Measurements from ENCODE around the gene SLC25A1.

- TF ChIP-seq CEBPB (IDR thresholded peaks at IDR 0.05; ENCODE audit: low read depth, low read length): no peak
- TF ChIP-seq CTCF (conservative IDR thresholded peaks at IDR 0.05; ENCODE audit: low read depth, low read length): no peak
- TF ChIP-seq BHLHE40 (IDR thresholded peaks at IDR 0.05; ENCODE audit: low read depth, low read length): no peak
- no peak for TF ChIP-seq RFX5 (IDR thresholded peaks at IDR 0.05; ENCODE audit: low read depth, low read length)
- no peak for TF ChIP-seq USF2 (IDR thresholded peaks at IDR 0.05; ENCODE audit: low read depth, low read length)
- TF ChIP-seq POLR2A (IDR thresholded peaks at IDR 0.05; ENCODE audit: low read depth, low read length): no peak
- TF ChIP-seq SMC3 (IDR thresholded peaks at IDR 0.05; ENCODE audit: low read depth, low read length): no peak
- TF ChIP-seq RCOR1 (IDR thresholded peaks at IDR 0.05; ENCODE audit: insufficient replicate concordance, low read length): no peak
- TF ChIP-seq, protein P1, sequence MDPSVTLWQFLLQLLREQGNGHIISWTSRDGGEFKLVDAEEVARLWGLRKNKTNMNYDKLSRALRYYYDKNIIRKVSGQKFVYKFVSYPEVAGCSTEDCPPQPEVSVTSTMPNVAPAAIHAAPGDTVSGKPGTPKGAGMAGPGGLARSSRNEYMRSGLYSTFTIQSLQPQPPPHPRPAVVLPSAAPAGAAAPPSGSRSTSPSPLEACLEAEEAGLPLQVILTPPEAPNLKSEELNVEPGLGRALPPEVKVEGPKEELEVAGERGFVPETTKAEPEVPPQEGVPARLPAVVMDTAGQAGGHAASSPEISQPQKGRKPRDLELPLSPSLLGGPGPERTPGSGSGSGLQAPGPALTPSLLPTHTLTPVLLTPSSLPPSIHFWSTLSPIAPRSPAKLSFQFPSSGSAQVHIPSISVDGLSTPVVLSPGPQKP (IDR thresholded peaks at IDR 0.05; ENCODE audit: borderline replicate concordance, low read depth, low read length): no peak
Observed at GRCh38 chr22:19151329-19152191, 27.0 kb downstream of the SLC25A1 start.
